ENCODE data around the gene C4orf50. TPM values are rescaled to one million over a fixed set of nuclear protein-coding genes. Genes with fewer than 3 reads are reported as not detected.

Gene C4orf50
- total and polyA plus RNA-seq, 2 of the 8 experiments (the other 6 are each of a cell fraction or from before 2014, with no cell fraction given) = 0.08 to 0.22 TPM

- TF ChIP-seq, protein P1, sequence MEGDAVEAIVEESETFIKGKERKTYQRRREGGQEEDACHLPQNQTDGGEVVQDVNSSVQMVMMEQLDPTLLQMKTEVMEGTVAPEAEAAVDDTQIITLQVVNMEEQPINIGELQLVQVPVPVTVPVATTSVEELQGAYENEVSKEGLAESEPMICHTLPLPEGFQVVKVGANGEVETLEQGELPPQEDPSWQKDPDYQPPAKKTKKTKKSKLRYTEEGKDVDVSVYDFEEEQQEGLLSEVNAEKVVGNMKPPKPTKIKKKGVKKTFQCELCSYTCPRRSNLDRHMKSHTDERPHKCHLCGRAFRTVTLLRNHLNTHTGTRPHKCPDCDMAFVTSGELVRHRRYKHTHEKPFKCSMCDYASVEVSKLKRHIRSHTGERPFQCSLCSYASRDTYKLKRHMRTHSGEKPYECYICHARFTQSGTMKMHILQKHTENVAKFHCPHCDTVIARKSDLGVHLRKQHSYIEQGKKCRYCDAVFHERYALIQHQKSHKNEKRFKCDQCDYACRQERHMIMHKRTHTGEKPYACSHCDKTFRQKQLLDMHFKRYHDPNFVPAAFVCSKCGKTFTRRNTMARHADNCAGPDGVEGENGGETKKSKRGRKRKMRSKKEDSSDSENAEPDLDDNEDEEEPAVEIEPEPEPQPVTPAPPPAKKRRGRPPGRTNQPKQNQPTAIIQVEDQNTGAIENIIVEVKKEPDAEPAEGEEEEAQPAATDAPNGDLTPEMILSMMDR (IDR thresholded peaks at IDR 0.05; ENCODE audit: control extremely low read depth in 1 of 3, insufficient read depth in 1 of 3, low read depth in 1 of 3, low read length in 3 of 3) = no peak
- no peak for TF ChIP-seq SUZ12 (IDR thresholded peaks at IDR 0.05; ENCODE audit: low read length)
- TF ChIP-seq EZH2 (IDR thresholded peaks at IDR 0.05; ENCODE audit: low read depth, low read length, severe bottlenecking) = no peak
- TF ChIP-seq POU5F1 (IDR thresholded peaks at IDR 0.05; ENCODE audit: low read depth, low read length) = no peak
- no peak for TF ChIP-seq CHD1 (IDR thresholded peaks at IDR 0.05; ENCODE audit: low read depth, low read length)
- no peak for TF ChIP-seq TBP (IDR thresholded peaks at IDR 0.05; ENCODE audit: low read depth, low read length)
Measured at GRCh38 chr4:6023731-6024130, 5.5 kb upstream of the C4orf50 start (continued).

All from H1 (cell line).